Measurements from ENCODE around the gene TBX10.
A peak's percentile ranks its signal among the peaks of the same experiment; 100 is the strongest.

- TF ChIP-seq EZH2 (IDR thresholded peaks at IDR 0.05; ENCODE audit: borderline replicate concordance, low read depth, low read length, severe bottlenecking) (no peak), CTCF (IDR thresholded peaks at IDR 0.05; ENCODE audit: borderline replicate concordance, extremely low read depth, low read length, poor library complexity, severe bottlenecking) (peak; percentile 94)
These were observed 10.0 kb downstream of the TBX10 start, which contains the start of gene NUDT8 for GRCh38 chr11:67629386-67630227.

Measured in DND-41 (cell line).